GM23338 (cell line): Measurements from ENCODE around the gene MYO1D. TPM values are rescaled to one million over a fixed set of nuclear protein-coding genes. Genes with fewer than 3 reads are reported as not detected.
A peak's percentile ranks its signal among the peaks of the same experiment; 100 is the strongest.

Source experiments
- ATAC-seq: fragments of 200-7000 bp; cut with Tn5 transposase; 3 replicates; pipeline ENCODE4 v1.9.1; 2020
- DNase-seq: peaks from one replicate; pipeline ENCODE4 v3.0.0-alpha.2; 2015; ENCODE audit warnings: low spot score
- H2AFZ ChIP-seq: fragments of 200-600 bp; sonication (generic); 2 replicates; pipeline ENCODE4 v1.8.0; 2016; ENCODE audit warnings: antibody characterized with exemption, mild to moderate bottlenecking, moderate library complexity
- H3F3A ChIP-seq: fragments of 200-600 bp; sonication (generic); replicated peaks from 2 replicates; pipeline ENCODE4 v1.8.0; 2017; ENCODE audit warnings: antibody characterized with exemption, mixed run types, low read depth
- H3K27ac ChIP-seq: fragments of 200-600 bp; sonication (generic); 2 replicates; pipeline ENCODE4 v1.6.1; 2016; ENCODE audit warnings: low read depth
- H3K27me3 ChIP-seq: fragments of 200-600 bp; sonication (generic); 2 replicates; pipeline ENCODE4 v1.8.0; 2016; ENCODE audit warnings: mild to moderate bottlenecking, mixed run types, moderate library complexity; ENCODE audit not compliant: insufficient read depth
- H3K36me3 ChIP-seq: fragments of 200-600 bp; sonication (generic); 2 replicates; pipeline ENCODE4 v1.8.0; 2016; ENCODE audit warnings: mild to moderate bottlenecking; ENCODE audit not compliant: insufficient read depth
- H3K4me1 ChIP-seq: fragments of 200-600 bp; sonication (generic); 2 replicates; pipeline ENCODE4 v1.8.0; 2016; ENCODE audit warnings: mild to moderate bottlenecking, moderate library complexity; ENCODE audit not compliant: insufficient read depth
- H3K4me2 ChIP-seq: fragments of 200-600 bp; sonication (generic); 2 replicates; pipeline ENCODE4 v1.7.1; 2017; ENCODE audit warnings: mixed run types
- H3K4me3 ChIP-seq: fragments of 200-600 bp; sonication (generic); 2 replicates; pipeline ENCODE4 v1.6.1; 2016; ENCODE audit warnings: mixed run types
- H3K79me2 ChIP-seq: fragments of 200-600 bp; sonication (generic); replicated peaks from 2 replicates; pipeline ENCODE4 v1.8.0; 2017; ENCODE audit warnings: mild to moderate bottlenecking; ENCODE audit not compliant: insufficient read depth
- H3K9me2 ChIP-seq: fragments of 200-600 bp; sonication (generic); 2 replicates; pipeline ENCODE4 v1.8.0; 2017; ENCODE audit not compliant: insufficient read depth
- H4K20me1 ChIP-seq: fragments of 200-600 bp; sonication (generic); replicated peaks from 2 replicates; pipeline ENCODE4 v1.8.0; 2017; ENCODE audit warnings: mild to moderate bottlenecking; ENCODE audit not compliant: insufficient read depth
- H3K27ac Mint-ChIP-seq: 2 replicates; pipeline ENCODE4 v1.8.0; 2020; ENCODE audit warnings: inconsistent platforms, mild to moderate bottlenecking, moderate library complexity, mixed read lengths
- H3K27me3 Mint-ChIP-seq: 3 replicates; pipeline ENCODE4 v1.8.0; 2022; ENCODE audit warnings: low read depth, mild to moderate bottlenecking, moderate library complexity, mixed read lengths, inconsistent platforms; ENCODE audit not compliant: insufficient read depth, poor library complexity
- H3K36me3 Mint-ChIP-seq: 3 replicates; pipeline ENCODE4 v1.8.0; 2021; ENCODE audit warnings: low read depth, mild to moderate bottlenecking, inconsistent platforms, moderate library complexity, mixed read lengths
- H3K4me1 Mint-ChIP-seq: 3 replicates; pipeline ENCODE4 v1.8.0; 2020; ENCODE audit warnings: mild to moderate bottlenecking, inconsistent platforms, mixed read lengths
- H3K4me3 Mint-ChIP-seq: 3 replicates; pipeline ENCODE4 v1.8.0; 2021; ENCODE audit warnings: moderate library complexity, mild to moderate bottlenecking, inconsistent platforms, mixed read lengths
- H3K9me3 Mint-ChIP-seq: 3 replicates; pipeline ENCODE4 v1.8.0; 2020; ENCODE audit warnings: moderate library complexity, mild to moderate bottlenecking, inconsistent platforms, mixed read lengths
- CTCF ChIP-seq, 2 experiments: fragments of 200-600 bp in 1 of 2; sonication (generic) in 1 of 2; conservative IDR thresholded peaks; 2 replicates each; pipeline versions ENCODE4 v1.5.1 to v1.6.1; 2016 to 2017; ENCODE audit warnings: antibody characterized with exemption in 2 of 2, low read depth in 2 of 2, mild to moderate bottlenecking in 2 of 2, moderate library complexity in 1 of 2
- NANOG ChIP-seq: IDR thresholded peaks from 2 replicates; pipeline ENCODE4 v1.6.1; 2016; ENCODE audit warnings: antibody characterized with exemption, borderline replicate concordance
- STAT1 ChIP-seq: IDR thresholded peaks from one replicate; pipeline ENCODE4 v1.6.1; 2016; ENCODE audit warnings: antibody characterized with exemption; ENCODE audit not compliant: unreplicated experiment
- ZNF114 ChIP-seq: fragments of 250-450 bp; sonication (Bioruptor Pico); IDR thresholded peaks from 2 replicates; pipeline ENCODE4 v1.5.0; 2020; ENCODE audit warnings: mild to moderate bottlenecking, moderate library complexity
- polyA plus RNA-seq: library from polyadenylated mRNA; unstranded; fragments of >200 nt; fragmentation: Nextera tagmentation; extraction: Ambion mirVana; gene quantifications from 2 replicates; pipeline ENCODE4 v1.2.1, GENCODE V29; 2016
- total RNA-seq: library from RNA; depleted of rRNA; stranded (reverse); fragments of >200 nt; shearing (Covaris generic); gene quantifications from 2 replicates; pipeline ENCODE4 v1.2.3, GENCODE V29; 2014
- TF ChIP-seq, protein P1 (sequence below): fragments of 250-450 bp; sonication (Bioruptor Pico); IDR thresholded peaks from 2 replicates; pipeline ENCODE4 v1.5.0; 2020; ENCODE audit warnings: mild to moderate bottlenecking, moderate library complexity
- TF ChIP-seq, protein P2 (sequence below): IDR thresholded peaks from one replicate; pipeline ENCODE4 v1.6.1; 2018; ENCODE audit warnings: antibody characterized with exemption; ENCODE audit not compliant: unreplicated experiment

Gene MYO1D
- total and polyA plus RNA-seq, 2 experiments from 2014 or later: 8.6 to 28.6 TPM

DNA sequence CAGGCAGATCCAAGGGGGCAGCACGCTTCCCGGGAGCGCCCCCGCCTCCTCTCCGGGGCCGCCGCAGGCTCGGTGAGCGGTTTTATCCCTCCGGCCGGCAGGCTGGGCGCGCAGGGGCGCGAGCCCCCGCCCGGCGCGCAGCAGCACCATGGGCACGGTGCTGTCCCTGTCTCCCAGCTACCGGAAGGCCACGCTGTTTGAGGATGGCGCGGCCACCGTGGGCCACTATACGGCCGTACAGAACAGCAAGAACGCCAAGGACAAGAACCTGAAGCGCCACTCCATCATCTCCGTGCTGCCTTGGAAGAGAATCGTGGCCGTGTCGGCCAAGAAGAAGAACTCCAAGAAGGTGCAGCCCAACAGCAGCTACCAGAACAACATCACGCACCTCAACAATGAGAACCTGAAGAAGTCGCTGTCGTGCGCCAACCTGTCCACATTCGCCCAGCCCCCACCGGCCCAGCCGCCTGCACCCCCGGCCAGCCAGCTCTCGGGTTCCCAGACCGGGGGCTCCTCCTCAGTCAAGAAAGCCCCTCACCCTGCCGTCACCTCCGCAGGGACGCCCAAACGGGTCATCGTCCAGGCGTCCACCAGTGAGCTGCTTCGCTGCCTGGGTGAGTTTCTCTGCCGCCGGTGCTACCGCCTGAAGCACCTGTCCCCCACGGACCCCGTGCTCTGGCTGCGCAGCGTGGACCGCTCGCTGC lies 389.3 kb downstream of the MYO1D start:
- Mint-ChIP-seq H3K4me1 (peaks cover 67% of the 10 kb centered on the region), H3K9me3 (peaks cover 3% of the 10 kb centered on the region; the same call in 1 of the 3 replicates), H3K36me3 (peaks cover 37% of the 10 kb centered on the region), H3K27ac (no peak overlapping the region), H3K27me3 (peaks cover 30% of the 10 kb centered on the region), H3K4me3 (peak overlapping the region; percentile 89)
- Histone ChIP-seq H3K27ac (no peak overlapping the region), H3K27me3 (no peaks in the 10 kb centered on the region), H3K4me2 (peak overlapping the region; percentile 97), H3F3A (peaks cover 23% of the 10 kb centered on the region), H4K20me1 (peaks cover 22% of the 10 kb centered on the region), H3K4me3 (peak overlapping the region; percentile 89), H3K79me2 (peaks cover 27% of the 10 kb centered on the region), H2AFZ (peak overlapping the region; percentile 93; the same call in 1 of the 2 replicates), H3K4me1 (peaks cover 46% of the 10 kb centered on the region), H3K9me2 (no peaks in the 10 kb centered on the region), H3K36me3 (no peaks in the 10 kb centered on the region; the same call in 1 of the 2 replicates)
- DNase-seq (peak; percentile 44), ATAC-seq (peak; percentile 1)
- TF ChIP-seq ZNF114 (CRISPR knock-in tag) (no peak), STAT1 (no peak), NANOG (no peak), CTCF (conservative IDR thresholded peaks at IDR 0.05; ENCODE audit: low read depth in 2 of 2) (no peak)
- TF ChIP-seq, protein P1, sequence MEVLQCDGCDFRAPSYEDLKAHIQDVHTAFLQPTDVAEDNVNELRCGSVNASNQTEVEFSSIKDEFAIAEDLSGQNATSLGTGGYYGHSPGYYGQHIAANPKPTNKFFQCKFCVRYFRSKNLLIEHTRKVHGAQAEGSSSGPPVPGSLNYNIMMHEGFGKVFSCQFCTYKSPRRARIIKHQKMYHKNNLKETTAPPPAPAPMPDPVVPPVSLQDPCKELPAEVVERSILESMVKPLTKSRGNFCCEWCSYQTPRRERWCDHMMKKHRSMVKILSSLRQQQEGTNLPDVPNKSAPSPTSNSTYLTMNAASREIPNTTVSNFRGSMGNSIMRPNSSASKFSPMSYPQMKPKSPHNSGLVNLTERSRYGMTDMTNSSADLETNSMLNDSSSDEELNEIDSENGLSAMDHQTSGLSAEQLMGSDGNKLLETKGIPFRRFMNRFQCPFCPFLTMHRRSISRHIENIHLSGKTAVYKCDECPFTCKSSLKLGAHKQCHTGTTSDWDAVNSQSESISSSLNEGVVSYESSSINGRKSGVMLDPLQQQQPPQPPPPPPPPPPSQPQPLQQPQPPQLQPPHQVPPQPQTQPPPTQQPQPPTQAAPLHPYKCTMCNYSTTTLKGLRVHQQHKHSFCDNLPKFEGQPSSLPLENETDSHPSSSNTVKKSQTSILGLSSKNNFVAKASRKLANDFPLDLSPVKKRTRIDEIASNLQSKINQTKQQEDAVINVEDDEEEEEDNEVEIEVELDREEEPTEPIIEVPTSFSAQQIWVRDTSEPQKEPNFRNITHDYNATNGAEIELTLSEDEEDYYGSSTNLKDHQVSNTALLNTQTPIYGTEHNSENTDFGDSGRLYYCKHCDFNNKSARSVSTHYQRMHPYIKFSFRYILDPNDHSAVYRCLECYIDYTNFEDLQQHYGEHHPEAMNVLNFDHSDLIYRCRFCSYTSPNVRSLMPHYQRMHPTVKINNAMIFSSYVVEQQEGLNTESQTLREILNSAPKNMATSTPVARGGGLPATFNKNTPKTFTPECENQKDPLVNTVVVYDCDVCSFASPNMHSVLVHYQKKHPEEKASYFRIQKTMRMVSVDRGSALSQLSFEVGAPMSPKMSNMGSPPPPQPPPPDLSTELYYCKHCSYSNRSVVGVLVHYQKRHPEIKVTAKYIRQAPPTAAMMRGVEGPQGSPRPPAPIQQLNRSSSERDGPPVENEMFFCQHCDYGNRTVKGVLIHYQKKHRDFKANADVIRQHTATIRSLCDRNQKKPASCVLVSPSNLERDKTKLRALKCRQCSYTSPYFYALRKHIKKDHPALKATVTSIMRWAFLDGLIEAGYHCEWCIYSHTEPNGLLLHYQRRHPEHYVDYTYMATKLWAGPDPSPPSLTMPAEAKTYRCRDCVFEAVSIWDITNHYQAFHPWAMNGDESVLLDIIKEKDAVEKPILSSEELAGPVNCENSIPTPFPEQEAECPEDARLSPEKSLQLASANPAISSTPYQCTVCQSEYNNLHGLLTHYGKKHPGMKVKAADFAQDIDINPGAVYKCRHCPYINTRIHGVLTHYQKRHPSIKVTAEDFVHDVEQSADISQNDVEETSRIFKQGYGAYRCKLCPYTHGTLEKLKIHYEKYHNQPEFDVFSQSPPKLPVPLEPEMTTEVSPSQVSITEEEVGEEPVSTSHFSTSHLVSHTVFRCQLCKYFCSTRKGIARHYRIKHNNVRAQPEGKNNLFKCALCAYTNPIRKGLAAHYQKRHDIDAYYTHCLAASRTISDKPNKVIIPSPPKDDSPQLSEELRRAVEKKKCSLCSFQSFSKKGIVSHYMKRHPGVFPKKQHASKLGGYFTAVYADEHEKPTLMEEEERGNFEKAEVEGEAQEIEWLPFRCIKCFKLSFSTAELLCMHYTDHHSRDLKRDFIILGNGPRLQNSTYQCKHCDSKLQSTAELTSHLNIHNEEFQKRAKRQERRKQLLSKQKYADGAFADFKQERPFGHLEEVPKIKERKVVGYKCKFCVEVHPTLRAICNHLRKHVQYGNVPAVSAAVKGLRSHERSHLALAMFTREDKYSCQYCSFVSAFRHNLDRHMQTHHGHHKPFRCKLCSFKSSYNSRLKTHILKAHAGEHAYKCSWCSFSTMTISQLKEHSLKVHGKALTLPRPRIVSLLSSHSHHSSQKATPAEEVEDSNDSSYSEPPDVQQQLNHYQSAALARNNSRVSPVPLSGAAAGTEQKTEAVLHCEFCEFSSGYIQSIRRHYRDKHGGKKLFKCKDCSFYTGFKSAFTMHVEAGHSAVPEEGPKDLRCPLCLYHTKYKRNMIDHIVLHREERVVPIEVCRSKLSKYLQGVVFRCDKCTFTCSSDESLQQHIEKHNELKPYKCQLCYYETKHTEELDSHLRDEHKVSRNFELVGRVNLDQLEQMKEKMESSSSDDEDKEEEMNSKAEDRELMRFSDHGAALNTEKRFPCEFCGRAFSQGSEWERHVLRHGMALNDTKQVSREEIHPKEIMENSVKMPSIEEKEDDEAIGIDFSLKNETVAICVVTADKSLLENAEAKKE: no peak
- TF ChIP-seq, protein P2, sequence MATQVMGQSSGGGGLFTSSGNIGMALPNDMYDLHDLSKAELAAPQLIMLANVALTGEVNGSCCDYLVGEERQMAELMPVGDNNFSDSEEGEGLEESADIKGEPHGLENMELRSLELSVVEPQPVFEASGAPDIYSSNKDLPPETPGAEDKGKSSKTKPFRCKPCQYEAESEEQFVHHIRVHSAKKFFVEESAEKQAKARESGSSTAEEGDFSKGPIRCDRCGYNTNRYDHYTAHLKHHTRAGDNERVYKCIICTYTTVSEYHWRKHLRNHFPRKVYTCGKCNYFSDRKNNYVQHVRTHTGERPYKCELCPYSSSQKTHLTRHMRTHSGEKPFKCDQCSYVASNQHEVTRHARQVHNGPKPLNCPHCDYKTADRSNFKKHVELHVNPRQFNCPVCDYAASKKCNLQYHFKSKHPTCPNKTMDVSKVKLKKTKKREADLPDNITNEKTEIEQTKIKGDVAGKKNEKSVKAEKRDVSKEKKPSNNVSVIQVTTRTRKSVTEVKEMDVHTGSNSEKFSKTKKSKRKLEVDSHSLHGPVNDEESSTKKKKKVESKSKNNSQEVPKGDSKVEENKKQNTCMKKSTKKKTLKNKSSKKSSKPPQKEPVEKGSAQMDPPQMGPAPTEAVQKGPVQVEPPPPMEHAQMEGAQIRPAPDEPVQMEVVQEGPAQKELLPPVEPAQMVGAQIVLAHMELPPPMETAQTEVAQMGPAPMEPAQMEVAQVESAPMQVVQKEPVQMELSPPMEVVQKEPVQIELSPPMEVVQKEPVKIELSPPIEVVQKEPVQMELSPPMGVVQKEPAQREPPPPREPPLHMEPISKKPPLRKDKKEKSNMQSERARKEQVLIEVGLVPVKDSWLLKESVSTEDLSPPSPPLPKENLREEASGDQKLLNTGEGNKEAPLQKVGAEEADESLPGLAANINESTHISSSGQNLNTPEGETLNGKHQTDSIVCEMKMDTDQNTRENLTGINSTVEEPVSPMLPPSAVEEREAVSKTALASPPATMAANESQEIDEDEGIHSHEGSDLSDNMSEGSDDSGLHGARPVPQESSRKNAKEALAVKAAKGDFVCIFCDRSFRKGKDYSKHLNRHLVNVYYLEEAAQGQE: no peak
